SU-DHL-6 (cell line): ENCODE data around the gene CCDC9.

Experiments
- CTCF ChIP-seq: fragments of 200-600 bp; sonication (generic); IDR thresholded peaks from one replicate; pipeline ENCODE4 v1.5.1; 2017; ENCODE audit warnings: antibody characterized with exemption, mild to moderate bottlenecking, low read length, moderate library complexity; ENCODE audit not compliant: insufficient read depth, poor library complexity, severe bottlenecking
- EZH2phosphoT487 ChIP-seq: fragments of 200-600 bp; sonication (generic), shearing (Covaris generic); conservative IDR thresholded peaks from 2 replicates; pipeline ENCODE4 v1.6.1; 2018; ENCODE audit warnings: mild to moderate bottlenecking, antibody characterized with exemption, low read length, moderate library complexity, mixed read lengths

- TF ChIP-seq CTCF (no peak), EZH2phosphoT487 (no peak)
Observed at GRCh38 chr19:47239152-47239551, 17.2 kb upstream of the CCDC9 start.
